Natural killer cell (primary cell): ENCODE results near the gene ATOH8. TPM values are rescaled to one million over a fixed set of nuclear protein-coding genes. Genes with fewer than 3 reads are reported as not detected.

Experiments
- ATAC-seq, 3 donors: fragments of 150-1000 bp in 2 of 3; fragments of 200-7000 bp in 1 of 3; cut with Tn5 transposase; 1 replicate in 1 of 3; 2 replicates in 2 of 3; pipeline ENCODE4 v1.10.0; 2021; ENCODE audit warnings: mild to moderate bottlenecking in 2 of 3, moderate library complexity in 2 of 3
- DNase-seq, 2 donors: peaks; one replicate each; pipeline versions ENCODE4 v3.0.0 to v3.0.0-alpha.2; 2013 to 2021; ENCODE audit warnings: mixed read lengths in 1 of 2
- H3K27ac ChIP-seq: one replicate; pipeline ENCODE4 v1.5.1; 2013; ENCODE audit warnings: mild to moderate bottlenecking, low read length
- H3K27me3 ChIP-seq: one replicate; pipeline ENCODE4 v1.6.1; 2013; ENCODE audit warnings: low read length; ENCODE audit not compliant: control insufficient read depth, insufficient read depth
- H3K36me3 ChIP-seq: one replicate; pipeline ENCODE4 v1.6.1; 2013; ENCODE audit warnings: low read length; ENCODE audit not compliant: control insufficient read depth, insufficient read depth
- H3K4me1 ChIP-seq: one replicate; pipeline ENCODE4 v1.6.1; 2013; ENCODE audit warnings: low read length; ENCODE audit not compliant: control insufficient read depth, insufficient read depth
- H3K4me3 ChIP-seq: one replicate; pipeline ENCODE4 v1.5.1; 2013; ENCODE audit warnings: low read length
- H3K9me3 ChIP-seq: one replicate; pipeline ENCODE4 v1.6.1; 2013; ENCODE audit warnings: low read length; ENCODE audit not compliant: control insufficient read depth, insufficient read depth
- H3K27ac Mint-ChIP-seq, 2 donors: one replicate each; pipeline ENCODE4 v1.8.0; 2022; ENCODE audit warnings: mild to moderate bottlenecking in 2 of 2, mixed read lengths in 2 of 2, moderate library complexity in 1 of 2
- H3K27me3 Mint-ChIP-seq, 2 donors: one replicate each; pipeline ENCODE4 v1.8.0; 2022; ENCODE audit warnings: low read depth in 2 of 2, mixed read lengths in 2 of 2
- H3K36me3 Mint-ChIP-seq: one replicate; pipeline ENCODE4 v1.8.0; 2022; ENCODE audit warnings: mixed read lengths
- H3K4me1 Mint-ChIP-seq, 2 donors: one replicate each; pipeline ENCODE4 v1.8.0; 2022; ENCODE audit warnings: mixed read lengths in 2 of 2
- H3K4me3 Mint-ChIP-seq: one replicate; pipeline ENCODE4 v1.8.0; 2022; ENCODE audit warnings: mild to moderate bottlenecking, moderate library complexity, mixed read lengths
- H3K9me3 Mint-ChIP-seq, 2 donors: one replicate each; pipeline ENCODE4 v1.8.0; 2022; ENCODE audit warnings: mixed read lengths in 2 of 2
- WGBS: methylation state at CpG from one replicate; pipeline ENCODE4 v1.1.7; 2013; ENCODE audit warnings: missing lambda C conversion rate; ENCODE audit not compliant: insufficient coverage; 5-methylcytosine and 5-hydroxymethylcytosine counted together
- intact Hi-C: fragments of 100-400 bp; cut with micrococcal nuclease; formaldehyde crosslinking; loops from one replicate; pipeline ENCODE4 v1.14.2; 2022
- total RNA-seq, 4 donors: library from RNA; stranded (reverse); fragments of 120-200 nt in 1 of 4; gene quantifications; one replicate each; pipeline versions ENCODE4 v1.2.3 to v1.2.4, GENCODE V29; 2013 to 2022
- TF ChIP-seq, protein P1 (sequence below): fragments of 200-600 bp; IDR thresholded peaks from one replicate; pipeline ENCODE4 v1.8.0; 2022; ENCODE audit warnings: antibody characterized with exemption

ATOH8 gene
- total RNA-seq, 3 donors from 2014 or later (not counting 1 experiment from before 2014, with no cell fraction given) = 0.23 TPM; not detected in 2

GRCh38 chr2:85777441-85777861, 23.7 kb downstream of the ATOH8 start:
- Histone ChIP-seq H3K4me1 (peaks cover under 1% of the 10 kb centered on the region), H3K27me3 (peaks cover 6% of the 10 kb centered on the region), H3K9me3 (no peaks in the 10 kb centered on the region), H3K36me3 (no peaks in the 10 kb centered on the region), H3K4me3 (no peak overlapping the region), H3K27ac (no peak overlapping the region)
- DNase-seq = no peak
- no peak overlapping the region for H3K27ac Mint-ChIP-seq
- H3K4me1 Mint-ChIP-seq = peaks cover 0 to 5% of the 10 kb centered on the region in 2 donors
- H3K9me3 Mint-ChIP-seq = no peaks in the 10 kb centered on the region
- H3K27me3 Mint-ChIP-seq = peaks cover 6 to 9% of the 10 kb centered on the region in 2 donors
- no peak for ATAC-seq
- H3K4me3 Mint-ChIP-seq = no peak overlapping the region
- no peaks in the 10 kb centered on the region for H3K36me3 Mint-ChIP-seq
- WGBS = 85% methylated on average over 8 of the region's 8 CpGs
- TF ChIP-seq, protein P1, sequence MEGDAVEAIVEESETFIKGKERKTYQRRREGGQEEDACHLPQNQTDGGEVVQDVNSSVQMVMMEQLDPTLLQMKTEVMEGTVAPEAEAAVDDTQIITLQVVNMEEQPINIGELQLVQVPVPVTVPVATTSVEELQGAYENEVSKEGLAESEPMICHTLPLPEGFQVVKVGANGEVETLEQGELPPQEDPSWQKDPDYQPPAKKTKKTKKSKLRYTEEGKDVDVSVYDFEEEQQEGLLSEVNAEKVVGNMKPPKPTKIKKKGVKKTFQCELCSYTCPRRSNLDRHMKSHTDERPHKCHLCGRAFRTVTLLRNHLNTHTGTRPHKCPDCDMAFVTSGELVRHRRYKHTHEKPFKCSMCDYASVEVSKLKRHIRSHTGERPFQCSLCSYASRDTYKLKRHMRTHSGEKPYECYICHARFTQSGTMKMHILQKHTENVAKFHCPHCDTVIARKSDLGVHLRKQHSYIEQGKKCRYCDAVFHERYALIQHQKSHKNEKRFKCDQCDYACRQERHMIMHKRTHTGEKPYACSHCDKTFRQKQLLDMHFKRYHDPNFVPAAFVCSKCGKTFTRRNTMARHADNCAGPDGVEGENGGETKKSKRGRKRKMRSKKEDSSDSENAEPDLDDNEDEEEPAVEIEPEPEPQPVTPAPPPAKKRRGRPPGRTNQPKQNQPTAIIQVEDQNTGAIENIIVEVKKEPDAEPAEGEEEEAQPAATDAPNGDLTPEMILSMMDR = no peak
- intact Hi-C loops = no loop called here

DNA sequence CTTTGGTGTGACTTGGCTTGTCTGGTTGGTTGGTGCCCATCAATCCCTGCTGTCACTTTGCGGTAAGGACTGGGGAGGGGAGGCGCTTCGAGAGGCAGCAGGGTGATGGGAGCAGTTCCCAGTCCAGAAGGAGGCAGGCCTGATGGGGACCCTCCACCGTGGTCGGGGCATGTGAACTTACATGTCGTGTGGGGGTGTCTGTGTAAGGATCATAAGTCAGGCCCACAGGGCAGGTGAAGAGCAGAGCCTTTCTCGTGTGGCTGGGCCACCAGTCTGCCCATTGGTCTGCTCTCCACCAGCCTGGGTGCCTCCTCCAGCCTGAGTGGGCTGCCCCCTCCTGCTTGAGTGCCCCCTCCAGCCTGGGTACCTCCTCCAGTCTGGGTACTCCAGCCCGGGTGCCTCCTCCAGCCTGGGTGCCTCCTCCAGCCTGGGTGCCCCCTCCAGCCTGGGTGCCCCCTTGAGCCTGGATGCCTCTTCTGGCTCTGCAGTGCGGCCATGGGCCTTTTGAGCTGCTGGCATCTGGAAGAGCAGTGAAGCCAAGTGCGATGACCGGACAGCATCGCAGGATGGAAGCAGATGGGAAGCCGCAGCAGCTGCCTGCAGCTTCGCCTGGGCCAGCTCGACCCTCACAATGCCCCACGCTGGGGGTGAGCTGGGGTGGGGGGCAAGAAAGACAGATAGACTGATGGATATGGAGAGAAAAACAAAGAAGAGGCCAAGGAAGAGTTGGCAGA, 25.0 kb downstream of the ATOH8 start:
- Histone ChIP-seq H3K4me3 (no peak overlapping the region), H3K27ac (no peak overlapping the region), H3K4me1 (no peaks in the 10 kb centered on the region), H3K9me3 (no peaks in the 10 kb centered on the region), H3K27me3 (no peaks in the 10 kb centered on the region), H3K36me3 (no peaks in the 10 kb centered on the region)
- no peak overlapping the region for H3K27ac Mint-ChIP-seq
- TF ChIP-seq, protein P1 = no peak
- no peak for ATAC-seq
- 92% methylated on average over 16 of the region's 16 CpGs for WGBS
- H3K27me3 Mint-ChIP-seq = peaks cover 0 to 5% of the 10 kb centered on the region in 2 donors
- intact Hi-C loops = no loop called here
- H3K4me3 Mint-ChIP-seq = no peak overlapping the region
- H3K4me1 Mint-ChIP-seq = no peaks in the 10 kb centered on the region
- DNase-seq = no peak
- H3K36me3 Mint-ChIP-seq = no peaks in the 10 kb centered on the region
- no peaks in the 10 kb centered on the region for H3K9me3 Mint-ChIP-seq

DNA sequence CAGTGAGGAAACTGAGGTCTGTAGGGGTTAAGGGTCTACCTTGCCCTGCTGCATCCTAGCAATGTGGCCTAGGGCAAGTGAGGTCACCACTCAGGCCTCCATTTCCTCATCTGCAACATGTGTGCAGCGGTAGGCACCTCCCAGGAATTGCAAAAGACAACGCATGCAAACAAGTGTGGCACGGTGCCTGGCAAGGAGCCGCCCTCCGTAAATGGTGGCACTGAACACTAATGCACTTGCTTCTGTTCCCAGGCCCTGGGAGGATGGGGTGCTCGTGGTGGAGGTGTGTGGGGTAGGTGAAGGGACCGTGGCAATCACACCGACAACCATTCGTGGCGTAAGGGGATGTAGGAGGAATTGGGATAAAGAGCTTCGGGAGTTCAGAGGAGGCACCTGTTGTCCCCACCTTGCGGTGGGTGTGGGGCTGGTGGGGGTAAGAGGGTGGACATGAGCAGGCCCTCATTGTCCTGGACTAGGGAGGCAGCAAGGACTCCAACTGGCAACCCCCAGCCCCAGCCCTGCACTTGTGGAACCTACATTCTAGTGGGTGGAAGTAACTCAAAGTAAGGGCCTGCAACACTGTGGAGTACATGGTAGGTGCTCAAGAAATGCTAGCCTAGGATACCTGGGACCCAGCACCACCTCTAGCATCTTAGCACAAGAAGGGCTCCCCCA, 26.0 kb downstream of the ATOH8 start:
- Mint-ChIP-seq H3K36me3 (no peaks in the 10 kb centered on the region), H3K9me3 (no peaks in the 10 kb centered on the region), H3K4me1 (no peaks in the 10 kb centered on the region), H3K27ac (no peak overlapping the region), H3K27me3 (peaks cover 0 to under 1% of the 10 kb centered on the region in 2 donors), H3K4me3 (no peak overlapping the region)
- no peak for DNase-seq
- TF ChIP-seq, protein P1 = no peak
- Histone ChIP-seq H3K9me3 (no peaks in the 10 kb centered on the region), H3K27ac (no peak overlapping the region), H3K4me3 (no peak overlapping the region), H3K27me3 (no peaks in the 10 kb centered on the region), H3K36me3 (no peaks in the 10 kb centered on the region), H3K4me1 (peaks cover 2% of the 10 kb centered on the region)
- WGBS = 84% methylated on average over 12 of the region's 12 CpGs
- no peak for ATAC-seq
- intact Hi-C loops = no loop called here
